Stimulated activated CD4-positive, alpha-beta T cell treated with anti-CD3 and anti-CD28 coated beads, Interleukin-1b, Interleukin-23, amount 100 ng/mL, for 48 hours (primary cell): ENCODE data around the gene ASXL1.

Experiments
- DNase-seq: peaks from one replicate; pipeline ENCODE4 v3.0.0-alpha.2; 2020

The ASXL1 gene

DNA sequence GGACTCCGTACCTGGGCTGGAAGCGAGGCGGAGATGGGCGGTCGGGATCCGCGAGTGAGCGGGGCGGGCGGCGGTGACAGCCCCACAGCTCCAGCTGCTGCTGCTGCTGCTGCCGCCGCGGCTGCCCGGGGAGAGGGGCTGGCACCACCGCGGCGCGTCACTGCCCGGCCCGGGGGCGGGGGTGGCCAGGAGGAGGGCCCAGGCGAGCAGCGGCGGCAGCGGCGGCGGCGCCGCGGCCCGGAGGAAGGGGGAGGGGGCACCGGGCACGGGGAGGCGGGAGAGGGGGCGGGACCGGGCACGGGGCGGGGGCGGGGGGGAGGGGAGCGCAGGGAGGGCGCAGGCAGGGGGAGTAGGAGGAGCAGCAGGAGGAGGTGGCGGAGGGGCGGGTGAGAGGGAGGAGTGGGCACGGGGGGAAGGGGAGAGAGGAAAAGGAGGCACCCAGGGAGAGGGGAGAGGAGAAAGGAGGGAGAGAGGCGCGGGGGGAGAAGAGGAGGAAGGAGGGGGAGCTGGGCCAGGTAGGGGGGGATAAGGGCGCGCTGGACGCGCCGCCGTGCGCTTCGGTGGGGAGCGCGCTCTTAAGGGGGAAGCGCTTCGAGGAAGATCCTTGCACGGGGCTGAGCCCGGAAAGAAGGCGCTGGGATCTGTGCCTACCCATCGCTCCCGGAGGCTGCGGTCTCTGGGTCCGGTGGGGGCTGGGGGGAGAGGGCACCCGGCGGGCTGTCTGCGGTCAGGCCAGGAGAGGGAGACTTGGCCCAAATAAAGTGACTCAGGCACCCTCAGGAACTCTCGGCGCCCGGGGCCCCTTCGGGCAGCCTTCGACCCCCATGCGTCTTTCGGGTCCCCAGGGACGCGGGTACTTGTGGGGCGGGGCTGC lies 125.5 kb downstream of the ASXL1 start:
- DNase-seq = peak; percentile 55

DNA sequence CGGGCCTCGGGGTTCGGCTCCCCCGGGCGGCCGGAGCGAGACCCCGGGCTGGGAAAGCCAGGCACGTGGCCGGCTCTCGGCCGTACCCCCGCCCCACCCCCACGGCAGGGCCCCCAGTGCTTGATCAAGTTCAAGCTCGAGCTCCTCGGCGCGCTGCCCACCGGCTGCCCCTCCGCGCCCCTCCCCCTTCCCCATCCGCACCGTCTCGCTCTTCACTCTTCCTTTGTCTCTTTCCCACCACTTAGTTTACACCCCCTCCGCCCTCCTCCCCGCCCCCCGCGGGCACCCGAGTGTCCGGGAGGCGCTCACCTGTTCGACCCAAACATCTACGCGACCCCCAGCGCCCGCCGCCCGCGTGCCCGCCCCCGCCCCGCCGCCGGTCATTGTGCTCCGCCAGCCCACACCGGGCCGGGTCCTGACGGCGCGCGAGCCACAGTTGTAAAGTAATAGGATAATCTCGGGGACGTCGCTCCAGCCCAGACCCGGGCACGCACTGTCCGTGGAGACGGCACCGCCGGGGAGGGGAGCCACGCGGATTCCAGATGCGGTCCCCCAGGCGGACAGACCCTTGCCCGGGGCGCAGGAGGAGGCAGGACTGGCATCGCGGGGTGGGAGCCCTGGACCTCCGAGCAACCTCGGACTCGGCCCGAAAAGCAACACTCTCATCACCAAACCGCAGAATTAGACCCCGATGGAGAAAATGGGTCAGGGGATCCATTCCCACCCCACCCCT lies 126.3 kb downstream of the ASXL1 start:
- peak; percentile 19 for DNase-seq

DNA sequence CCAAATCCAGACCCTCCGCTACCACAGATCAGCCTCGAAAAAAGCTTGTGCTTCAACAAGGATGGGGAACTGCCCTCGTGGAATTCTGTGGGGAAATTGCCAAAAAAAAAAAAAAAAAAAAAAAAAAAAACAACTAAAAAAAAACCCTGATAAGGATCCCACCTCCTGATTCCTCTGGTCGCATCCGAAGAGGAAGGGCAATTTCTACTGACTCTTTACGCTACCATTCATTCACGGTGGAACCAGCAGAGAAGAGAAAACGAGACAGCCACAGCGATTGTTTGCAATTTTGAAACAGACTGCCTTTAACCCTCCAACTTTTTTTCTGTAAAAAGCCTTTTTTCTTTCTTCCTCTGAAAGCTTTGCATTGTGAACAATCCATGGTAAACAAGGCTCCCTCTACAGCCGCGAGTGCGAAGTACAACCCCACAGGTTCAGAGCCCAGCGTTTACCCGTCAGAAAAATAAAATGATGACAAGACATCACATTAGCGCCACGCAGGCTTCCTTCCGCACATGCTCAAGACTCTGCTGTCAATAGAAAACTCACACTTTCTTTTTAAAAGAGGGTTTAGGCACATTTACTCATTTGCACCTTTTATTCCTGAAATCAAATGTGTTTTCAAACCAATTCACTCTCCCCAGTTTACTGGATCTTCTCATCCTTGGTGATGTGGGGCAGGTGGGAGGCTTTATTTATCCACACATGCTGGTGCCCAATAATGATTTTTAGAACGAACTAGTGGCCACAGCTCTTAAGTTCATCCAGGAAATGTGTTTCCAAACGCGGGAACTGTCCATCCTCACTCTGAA lies 127.0 kb downstream of the ASXL1 start:
- peak; percentile 83 for DNase-seq

DNA sequence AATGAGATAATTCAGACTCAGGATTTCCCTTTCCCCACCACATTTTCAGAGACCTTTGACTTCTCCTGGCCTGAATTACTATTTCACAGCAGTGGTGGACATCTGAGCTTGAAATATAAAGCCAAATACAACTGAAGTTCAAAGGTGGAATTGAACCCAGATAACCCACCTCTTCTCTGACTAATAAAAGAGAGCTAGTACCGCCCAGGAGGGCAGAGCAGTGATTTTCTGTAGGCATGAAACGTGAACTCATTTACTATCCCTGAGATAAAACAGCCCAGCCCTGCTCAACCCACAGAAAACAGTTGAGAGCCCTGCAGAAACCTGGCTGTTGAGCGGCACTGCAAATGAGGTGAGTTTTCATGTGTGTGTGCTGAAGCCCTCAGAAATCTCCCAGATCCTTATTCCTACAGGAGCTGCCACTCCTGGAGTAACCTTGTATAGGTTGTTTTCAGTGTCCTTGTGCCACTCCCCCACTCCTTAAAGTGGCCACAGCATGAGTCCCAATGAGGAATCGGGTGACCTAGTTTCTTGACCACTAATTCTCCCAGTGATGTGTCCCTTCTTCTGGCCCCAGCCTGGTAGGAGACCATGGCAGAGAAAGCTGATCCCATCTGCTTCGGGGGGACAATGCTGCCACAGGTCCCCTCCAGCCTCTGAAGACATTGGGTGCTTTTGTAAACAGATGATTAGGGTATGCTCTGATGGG lies 127.8 kb downstream of the ASXL1 start:
- no peak for DNase-seq

DNA sequence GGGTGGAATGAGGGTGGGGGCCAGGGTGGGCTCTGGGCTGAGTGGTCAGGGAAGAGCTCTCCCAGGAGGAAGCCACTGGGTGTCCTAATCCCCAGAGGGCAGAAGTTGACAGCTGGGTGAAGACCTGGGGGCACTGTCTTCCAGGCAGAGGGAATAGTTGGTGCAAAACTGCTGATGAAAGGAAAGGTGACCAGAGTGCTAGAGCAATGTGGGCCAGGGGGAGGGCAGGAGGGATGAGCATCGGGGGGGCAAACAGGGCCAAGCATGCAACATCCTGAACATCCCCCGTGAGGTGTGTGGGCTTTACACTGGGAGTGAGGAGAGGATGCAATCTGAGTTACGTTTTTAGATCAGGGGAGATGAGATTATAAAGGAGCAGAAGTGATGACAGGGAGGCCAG lies 129.2 kb downstream of the ASXL1 start:
- DNase-seq = no peak

DNA sequence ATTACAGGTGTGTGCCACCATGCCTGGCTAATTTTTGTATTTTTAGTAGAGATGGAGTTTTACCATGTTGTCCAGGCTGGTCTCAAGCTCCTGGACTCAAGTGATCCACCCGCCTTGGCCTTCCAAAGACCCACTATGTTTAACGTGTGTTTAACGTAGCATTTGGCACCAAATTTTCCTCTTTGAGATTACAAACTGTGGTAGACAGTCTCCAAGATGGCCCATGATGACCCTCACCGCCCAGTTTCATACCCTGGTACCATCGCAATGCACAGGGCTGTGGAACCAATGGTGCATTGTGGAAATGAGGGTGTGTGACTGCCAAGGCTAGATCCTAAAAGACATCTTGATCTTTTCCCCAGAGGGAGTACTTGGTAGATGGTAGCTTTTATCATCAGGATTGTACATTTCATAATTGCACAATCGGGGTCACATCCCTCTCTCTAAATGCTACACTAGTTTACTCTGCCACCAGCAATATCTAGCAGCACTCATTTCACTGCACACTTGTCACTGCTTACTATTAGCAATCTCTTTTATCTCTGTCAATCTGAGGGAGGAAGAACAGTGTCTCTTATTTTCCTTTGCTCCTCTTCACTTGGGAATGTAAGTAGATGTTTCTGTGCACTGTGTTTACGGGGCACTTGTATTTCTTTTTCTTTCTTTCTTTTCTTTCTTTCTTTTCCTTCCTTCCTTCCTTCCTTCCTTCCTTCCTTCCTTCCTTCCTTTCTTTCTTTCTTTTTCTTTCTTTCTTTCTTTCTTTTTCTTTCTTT lies 130.1 kb downstream of the ASXL1 start:
- no peak for DNase-seq
